Measurements from ENCODE around the gene DLX3.
A peak's percentile ranks its signal among the peaks of the same experiment; 100 is the strongest.

The DLX3 gene

DNA sequence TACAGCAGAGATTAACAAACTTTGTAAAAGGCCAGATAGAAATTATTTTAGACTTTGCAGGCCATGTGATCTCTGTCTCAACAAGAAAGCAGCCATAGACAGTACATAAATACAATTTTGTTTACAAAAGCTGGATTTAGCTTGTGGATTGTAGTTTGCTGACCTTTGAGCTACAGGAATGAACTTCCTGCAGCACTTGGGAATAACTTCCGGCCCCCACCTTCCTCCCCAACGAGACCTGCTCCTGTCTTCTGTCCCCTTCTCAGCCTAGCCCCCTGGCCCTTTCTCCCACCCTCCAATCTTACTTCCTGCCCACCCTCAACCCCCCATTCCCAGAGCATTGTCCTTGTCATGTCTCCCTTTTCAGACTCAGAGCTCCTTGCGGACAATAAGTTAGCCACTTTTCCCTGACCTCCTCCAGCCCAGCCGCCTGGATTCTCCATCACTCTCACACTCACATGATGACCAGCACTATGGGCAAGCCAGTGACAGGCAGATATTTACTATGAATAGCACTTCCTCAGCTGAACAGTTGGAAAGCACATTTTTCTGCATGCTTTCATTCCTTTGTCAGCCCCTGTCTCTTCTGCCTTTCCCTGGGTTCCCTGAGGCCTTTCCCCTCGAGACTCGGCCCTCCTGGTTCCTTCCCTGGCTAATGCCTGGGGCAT lies 27.6 kb upstream of the DLX3 start:
- no peak for DNase-seq

DNA sequence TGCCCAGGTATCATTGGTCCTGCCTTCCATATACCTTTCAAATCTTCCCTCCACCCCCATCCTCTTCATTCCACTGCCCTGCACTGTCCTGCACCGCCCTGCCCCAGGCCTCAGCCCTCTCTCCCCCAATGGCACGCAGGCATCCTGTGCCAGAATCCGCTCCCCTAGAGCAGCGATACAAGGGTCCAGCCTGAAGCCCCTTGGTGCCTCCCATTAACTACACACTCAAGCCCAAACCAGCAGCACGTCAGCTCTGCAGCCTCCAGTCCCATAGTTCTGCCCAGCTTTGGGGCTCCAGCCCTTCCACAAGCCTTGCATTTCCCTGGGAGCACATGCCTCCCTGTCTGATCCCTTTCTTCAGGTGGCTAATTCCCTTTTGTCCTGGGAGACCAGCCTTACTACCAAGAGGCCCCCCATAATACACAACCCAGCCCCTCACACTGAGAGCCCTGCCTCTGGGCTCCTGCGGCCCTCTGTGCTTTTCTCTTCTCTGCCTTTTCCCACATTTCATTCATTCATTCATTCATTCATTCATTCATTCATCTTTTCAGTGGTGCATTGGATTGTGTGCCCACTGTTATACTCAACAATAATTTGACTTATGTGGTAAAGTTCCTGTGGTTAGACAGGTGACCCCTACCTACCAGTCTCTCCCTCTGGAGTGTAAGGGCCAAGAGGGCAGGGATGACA lies 26.8 kb upstream of the DLX3 start:
- no peak for DNase-seq

DNA sequence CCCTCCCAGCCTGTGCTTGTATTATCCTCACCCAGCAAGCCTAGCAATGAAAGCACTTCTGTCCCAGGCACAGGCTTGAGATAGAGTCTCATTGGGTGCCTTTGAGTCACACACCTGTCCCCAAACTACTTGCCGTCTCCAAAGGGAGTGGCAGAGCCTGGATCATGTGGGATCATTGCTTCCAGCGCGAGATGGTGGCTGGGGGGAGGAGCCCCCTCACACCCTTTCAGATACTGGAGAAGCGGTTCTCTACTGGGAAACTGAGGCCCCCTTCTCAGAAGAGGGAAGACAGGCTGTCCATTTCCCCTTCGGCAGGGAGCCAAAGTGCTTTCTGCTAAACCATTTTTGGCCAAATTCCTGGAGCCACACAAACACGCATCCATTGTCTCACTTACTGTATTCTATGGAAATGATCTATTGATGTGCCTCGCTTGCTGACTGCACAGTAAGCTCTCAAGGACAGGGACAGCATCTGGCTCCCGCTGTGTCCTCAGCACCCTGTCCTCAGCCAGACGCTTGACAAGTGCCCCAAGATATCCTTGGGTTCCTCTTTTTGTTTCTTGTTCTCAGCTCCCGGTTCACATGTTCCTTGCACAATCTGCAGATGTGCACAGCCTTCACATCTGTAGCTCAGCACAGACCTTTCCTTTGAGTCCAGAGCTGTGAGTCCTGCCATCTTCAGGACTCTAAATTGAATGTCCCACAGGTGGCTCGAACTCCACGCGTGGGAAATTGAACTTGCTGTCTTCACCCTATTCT lies 26.0 kb upstream of the DLX3 start:
- DNase-seq: no peak

DNA sequence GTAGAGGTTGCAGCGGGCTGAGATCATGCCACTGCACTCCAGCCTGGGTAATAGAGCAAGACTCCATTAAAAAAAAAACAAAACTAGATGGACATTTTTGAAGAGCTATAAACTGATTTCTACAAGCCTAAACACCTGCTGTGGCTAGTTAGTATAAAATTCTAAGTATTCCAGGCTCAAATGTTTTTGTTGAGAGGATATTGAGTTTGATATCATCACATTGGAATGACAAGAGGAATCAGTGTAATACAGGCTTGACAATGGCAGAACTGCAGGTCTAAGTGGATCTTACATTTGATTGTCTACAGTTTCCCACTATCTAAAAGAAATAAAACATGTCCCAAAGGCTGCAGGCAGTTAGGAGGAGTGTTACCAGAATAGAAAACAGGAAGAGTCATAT lies 23.9 kb upstream of the DLX3 start:
- no peak for DNase-seq

DNA sequence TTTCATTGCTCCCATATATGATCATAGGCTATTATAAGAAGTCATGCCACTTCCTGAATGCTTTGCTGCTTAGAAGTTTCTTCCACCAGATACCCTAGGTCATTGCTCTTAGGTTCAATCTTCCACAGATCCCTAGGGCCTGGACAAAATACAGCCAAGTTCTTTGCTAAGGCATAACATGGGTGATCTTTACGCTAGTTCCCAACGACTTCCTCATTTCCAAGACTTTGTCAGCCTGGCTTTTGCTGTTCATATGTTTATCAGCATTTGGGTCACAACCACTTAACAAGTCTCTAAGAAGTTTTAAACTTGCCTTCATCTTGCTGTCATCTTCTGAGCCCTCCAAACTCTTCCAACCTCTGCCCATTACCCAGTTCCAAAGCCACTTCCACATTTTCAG lies 20.1 kb upstream of the DLX3 start:
- no peak for DNase-seq

DNA sequence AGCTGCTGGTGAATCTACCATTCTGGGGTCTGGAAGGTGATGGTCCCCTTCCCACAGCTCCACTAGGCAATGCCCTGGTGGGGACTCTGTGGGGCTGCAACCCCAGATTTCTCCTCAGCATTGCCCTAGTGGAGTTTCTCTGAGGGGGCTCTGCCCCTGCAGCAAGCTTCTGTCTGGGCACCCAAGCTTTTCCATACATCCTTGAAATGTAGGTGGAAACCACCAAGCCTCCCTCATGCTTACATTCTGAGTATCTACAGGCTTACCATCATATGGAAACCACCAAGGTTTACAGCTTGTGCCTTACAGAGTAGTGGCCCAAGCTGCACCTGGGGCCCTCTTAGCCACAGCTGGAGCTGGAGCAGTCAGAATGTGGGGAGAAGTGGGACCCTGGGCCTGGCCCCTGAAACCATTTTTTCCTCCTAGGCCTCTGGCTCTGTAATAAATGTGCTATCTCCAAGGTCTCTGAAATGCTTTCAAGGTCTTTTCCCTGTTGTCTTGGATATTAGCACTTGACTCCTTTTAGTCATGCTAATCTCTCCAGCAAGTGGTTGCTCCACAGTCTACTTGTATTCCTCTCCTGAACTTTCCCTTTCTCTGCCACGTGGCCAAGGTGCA lies 19.6 kb upstream of the DLX3 start:
- no peak for DNase-seq

DNA sequence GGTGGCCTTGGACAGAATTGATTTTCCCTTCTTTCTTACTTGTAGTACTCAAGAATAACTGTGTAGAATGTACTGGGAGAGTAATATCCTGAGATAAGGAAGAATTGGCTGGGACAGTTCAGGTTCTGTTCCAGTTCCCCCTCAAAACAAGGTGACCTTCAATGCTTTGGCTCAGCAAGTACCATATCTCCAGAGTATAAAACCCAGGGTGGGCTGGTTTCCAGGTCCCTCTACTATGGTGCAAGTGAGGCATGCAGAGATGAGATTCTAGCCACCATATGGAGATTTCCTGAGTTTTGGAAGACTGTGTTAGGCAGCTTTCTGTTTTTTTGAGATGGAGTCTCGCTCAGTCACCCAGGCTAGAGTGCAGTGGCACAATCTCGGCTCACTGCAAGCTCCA lies 18.1 kb upstream of the DLX3 start:
- DNase-seq: no peak

DNA sequence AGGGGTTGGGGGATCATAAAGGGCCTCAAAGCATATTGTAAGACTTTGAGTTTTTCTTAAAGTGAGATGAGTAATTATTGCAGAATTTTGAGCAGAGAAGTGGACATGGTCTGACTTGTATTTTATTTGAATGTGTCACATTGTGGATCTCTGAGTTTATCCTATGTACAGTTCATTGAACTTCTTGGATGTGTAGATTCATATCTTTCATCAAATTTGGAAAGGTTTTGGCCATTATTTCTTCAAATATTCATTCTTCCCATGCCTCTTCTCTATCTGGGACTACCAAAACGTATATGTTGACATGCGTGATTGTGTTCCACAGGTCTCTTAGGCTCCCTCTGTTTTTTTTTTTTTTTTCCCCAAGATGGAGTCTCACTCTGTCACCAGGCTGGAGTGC lies 14.3 kb upstream of the DLX3 start:
- no peak for DNase-seq

DNA sequence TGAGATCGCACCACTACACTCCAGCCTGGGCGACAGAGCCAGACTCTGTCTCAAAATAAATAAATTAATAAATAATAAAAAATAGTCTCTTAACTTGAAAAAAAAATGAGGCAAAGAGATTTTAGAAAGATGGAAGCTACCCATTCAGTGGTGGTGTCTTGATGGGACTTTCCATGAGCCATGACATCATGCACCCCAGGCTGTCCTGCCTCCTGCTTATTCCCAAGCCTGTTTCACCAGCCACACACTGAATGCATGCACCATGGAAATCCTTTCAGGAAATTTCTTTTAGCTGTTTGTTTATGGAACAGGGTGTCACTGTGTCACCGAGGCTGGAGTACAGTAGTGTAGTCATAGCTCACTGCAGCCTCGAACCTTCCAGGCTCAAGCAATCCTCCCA lies 8.9 kb upstream of the DLX3 start:
- no peak for DNase-seq

DNA sequence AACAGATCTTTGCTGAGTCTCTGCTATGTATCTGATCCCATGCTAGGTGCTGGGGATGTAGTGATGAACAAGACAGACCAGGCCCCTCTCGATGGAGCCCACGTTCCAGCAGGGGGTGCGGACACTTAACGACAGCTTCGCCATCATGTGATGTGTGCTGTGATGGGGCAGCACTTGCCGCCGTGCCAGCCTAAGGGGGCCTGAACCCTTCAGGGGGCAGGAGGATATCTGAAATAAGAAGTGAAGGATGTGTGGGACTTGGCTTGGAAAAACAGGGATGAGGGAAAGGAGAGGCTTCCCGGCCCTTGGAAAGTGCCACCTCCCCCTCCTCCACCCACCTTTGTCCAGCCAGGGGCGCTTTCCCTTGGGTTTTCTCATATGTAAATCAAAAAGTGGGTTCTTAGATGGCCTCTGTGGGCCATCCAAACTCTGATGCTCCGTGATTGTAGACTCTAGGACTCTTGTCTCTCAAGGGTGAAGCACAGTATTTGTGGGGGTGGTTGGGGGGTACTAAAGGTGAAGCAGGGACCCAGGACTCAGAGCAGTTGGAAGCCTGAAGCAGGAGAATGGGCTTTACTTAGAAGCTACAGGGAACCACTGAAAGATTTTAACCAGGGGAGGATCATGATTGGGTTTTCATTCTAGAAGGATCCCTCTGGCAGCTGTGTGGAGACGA lies 4.0 kb upstream of the DLX3 start:
- DNase-seq: no peak

DNA sequence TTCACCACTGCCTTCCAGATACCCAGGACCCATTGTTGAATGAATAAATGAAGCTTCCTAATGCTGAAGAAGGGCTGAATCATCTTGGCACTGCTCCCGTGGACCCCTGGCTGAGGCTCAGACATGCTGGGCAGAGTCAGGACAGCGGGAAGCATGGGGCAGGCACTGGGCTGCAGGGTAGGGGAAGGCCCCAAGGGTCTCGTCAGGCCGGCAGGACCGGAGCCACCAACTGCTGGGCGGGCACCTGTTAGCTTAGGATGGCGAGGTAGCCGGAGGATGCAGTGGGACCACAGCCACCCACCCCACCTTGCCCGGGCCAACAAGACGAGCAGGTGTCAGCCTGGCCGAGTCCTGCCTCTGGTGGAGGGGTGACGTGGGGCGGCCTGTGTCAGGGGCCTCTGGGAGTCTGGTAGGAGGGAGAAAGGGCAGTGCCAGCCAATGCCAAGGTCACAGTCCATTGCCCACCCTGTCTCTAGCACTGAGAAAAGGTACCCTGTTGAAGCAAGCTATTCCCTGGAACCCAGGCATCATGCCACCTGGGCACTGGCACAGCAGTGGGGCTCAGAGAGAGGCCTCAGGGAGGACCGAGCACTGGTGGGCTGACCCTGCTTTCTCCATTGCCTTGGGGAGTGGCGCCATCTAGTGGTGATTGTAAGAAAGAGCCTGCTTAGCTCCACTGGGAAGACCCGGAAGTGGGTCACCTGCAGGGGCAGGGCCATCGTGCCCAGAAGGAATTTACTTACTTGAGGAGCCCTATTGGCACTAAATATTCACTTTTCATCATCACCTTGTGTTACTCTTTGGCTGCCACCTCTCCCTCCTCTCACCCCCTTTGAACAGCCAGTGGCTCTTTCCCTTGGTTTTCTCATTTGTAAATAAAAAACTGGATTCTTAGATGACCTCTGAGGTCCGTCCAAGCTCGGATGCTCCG lies 3.0 kb upstream of the DLX3 start:
- peak; percentile 83 to 87 for DNase-seq

DNA sequence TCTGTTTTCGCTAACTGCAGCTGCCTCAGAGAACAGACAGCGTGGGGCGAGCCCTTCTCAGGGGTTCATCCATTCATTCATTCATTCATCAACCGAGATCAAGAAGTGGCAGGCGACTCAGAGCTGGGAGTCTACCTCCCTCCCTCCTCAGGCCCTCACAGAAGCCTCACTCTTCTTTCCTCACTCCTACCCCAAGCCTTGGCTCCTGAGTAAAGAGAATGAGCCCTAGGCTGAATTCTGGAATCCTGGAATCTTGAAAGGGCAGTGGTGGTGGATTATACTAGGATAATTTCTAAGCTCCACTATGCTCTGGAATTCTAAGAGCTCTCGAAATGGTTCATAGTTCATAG lies 2.3 kb upstream of the DLX3 start:
- DNase-seq: no peak

DNA sequence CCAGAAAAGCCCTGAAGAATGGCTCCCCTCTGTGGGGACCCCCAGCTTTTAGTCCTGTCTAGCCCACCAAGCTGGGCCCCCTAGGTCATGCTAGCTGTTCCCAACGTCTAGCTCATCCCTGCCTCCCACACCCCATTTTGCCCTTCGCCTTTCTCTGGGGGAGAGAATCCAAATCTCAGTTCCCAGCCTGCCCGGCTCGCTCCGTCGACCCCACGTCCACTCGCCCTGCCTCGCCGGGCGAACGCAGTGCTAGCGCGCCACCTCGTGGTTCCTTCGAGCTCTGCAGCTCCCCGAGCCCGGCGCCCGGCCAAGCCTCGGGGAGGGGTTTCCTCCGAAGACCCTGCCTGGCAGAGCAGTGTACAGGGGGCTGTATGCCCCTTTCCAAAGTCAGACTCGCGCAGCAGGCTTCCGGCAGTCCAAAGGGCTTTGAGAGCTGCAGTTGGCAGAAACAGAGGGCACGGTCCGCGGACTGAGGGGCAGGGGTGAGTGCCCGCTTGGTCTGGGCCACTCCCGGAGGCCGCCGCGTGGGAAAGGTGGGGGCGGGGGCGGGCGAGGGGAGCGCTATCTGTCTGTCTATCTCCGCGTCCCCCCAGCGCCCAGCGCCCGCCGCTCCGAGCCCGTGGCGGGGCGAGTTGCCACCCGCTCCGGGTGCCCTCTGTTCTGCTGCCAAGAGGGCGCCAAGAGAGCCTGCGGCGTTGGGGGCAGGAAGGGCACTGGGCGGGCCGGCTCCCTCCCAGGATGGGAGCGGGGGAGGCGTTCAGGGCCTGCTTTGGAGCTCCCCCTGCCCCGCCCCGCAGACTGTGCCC lies 1.7 kb upstream of the DLX3 start:
- DNase-seq: peak; percentile 79 to 81

DNA sequence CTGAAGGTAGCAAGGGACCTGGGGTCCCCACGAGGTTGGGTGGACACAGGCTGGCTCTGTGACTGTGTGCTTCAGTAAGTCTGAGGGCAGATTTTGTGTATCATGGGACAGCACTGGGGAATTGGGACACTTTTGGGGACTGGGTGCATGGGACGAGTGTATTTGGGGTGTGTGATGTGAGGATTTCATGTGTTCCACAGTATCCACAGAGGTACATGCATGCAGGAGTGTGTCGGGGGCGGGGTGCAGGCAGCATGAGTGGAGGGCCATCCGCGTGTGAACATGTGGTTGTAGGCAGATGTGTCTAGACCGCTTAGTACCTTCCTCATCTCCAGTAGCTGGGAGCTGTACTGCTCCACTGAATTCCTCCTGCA lies 1.1 kb upstream of the DLX3 start:
- DNase-seq: no peak

DNA sequence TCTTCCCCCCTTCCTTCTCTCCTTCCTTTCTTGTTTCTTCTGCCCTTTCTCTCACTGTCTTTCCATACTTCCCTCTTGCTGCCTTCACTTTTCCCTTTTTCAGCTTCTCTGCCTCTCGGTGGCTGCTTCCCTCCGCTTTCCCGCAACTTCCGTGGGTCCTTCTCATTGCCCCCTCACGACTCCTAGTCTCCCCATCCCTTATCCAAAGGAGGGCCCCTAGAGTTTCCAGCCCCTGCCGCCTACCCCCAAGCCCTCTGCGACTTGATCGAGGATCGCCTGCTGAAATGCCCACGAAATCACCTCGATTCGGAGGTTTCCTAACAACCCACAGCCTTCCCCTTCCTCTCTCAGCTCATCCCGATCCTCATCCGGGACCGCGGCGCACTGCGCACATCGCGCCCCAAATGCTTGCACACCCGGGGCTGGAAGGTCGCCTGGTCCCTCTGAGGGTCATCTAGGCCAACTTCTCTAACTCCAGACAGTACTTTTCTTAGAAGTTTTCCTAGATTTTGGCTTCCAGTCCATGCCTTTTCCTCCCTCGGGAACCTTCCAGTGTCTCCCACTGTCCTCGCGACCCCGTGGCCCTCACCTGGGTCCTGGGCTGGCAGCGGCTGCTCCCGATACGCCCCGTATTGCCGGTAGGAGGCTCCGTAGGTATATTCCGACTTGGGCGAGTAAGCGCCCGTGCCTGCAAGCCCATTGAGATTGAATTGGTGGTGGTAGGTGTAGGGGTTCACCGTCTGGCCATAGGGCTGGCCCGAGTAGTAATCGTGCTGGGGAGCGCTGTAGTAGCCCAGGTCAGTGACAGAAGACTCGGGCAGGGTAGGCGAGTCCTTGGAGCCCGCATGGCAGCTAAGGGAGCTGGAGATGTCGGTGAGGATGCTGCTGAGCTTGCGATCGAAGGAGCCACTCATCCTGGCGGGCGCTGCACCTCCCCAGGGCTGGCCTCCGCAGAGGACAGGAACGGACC lies 654 bp downstream of the DLX3 start:
- no peak for DNase-seq

DNA sequence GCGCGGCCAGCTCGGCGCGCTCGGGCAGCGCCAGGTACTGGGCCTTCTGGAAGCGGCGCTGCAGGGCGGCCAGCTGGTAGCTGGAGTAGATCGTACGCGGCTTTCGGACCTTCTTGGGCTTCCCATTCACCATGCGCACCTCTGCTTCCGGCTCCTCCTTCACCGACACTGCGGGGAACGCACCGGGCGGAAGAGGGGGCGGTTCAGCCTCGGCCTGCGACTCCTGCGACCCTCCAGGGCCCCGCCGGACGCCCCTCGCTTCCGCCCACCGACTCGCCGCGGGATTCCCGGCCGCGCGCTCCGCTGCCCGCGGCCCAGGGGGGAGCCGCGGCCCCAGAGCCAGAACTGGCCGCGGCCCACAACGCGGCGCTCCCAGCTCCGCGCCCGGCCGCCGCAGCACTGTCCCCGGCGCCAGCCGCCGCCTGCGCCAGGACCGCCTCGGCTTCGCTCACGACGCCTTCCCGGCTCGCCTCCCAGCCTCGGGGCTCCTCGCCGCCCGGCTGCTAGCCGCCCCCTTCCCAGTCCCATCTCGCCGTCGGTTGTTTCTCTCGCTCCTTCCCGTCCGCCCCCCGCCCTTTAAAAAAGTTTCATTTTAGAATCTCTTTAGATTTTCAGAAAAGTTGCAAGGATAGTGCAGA lies 1.5 kb downstream of the DLX3 start:
- DNase-seq: peak in 1 of 2 donors; percentile 55

DNA sequence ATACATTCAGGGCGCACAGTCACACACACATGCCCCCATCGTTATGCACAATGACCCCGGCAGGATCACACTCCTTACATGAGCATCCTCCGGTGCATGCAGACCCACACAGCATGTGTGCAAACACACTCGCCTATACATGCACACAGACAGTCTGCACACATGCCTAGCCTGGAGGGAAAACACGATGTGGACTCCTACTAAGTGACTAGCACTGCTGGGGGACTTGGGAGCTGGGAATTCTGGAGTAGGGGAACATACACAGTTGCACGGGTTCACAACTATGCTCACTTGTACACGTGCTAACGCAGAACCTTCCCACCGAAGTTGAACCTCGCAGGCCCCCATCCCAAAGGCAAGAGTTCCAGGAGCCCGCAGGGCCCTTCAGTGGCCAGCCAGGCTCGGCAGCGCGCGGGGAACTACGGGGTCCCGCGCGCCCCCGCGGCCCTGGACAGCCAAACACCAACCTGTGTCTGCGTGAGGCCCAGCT lies 2.0 kb downstream of the DLX3 start:
- no peak for DNase-seq

DNA sequence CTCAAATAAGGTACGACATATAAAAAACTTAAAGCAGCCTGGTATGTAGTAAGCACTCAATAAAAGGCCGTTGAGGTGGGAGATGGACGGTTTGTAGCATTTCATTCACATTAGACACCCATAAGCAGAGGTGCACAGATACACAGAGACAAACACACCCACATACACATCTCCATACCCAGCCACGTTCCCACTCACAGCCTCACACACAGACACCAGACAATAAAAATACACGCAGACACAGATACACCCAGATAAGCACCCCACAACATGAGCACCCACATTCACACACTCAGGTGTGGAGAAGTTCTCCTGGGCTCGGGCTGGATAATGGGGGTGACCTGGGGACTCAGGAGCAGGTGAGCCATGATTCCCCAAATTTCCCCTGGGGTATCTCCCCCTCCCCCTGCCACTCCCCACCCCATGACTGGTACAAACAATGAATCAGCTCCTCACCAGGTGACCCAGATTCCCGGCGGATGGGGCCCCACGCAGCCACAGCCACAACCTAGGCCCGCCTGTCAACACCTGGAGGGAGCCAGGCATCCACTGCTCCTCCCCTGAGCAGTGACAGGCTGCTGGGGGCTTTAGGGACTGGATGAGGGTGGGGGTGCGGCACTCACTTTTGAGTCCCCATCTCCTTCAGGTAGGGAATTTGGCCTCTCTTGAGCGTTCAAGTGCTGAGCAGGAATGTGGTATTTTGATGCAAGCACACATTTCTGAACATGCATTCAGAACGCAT lies 2.7 kb downstream of the DLX3 start:
- no peak for DNase-seq

DNA sequence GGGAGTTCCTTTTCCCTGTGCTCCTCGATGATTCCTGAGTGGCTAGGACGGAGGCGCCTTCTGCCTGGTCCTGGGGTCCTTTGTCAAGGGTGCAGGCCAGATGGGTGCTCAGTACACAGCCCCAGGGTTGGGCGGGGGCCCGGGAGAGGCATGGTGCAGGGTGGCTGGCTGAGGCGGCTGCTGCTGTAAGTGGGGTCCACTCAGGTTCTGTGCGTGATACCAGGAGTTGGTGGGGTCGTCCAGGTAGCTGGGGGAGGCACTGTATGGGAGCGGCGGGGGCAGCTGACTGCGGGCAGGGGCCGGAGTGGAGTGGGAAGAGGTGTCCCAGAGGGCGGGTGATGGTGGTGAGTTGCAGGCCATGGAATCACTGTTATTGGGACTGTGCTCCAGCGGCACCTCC lies 3.6 kb downstream of the DLX3 start:
- DNase-seq: no peak

All from stimulated activated CD4-positive, alpha-beta T cell treated with anti-CD3 and anti-CD28 coated beads, Interleukin-2, amount 100 ng/mL, for 24 hours (primary cell).